Naive thymus-derived CD4-positive, alpha-beta T cell (primary cell): ENCODE measurements around the gene SBK1. TPM values are rescaled to one million over a fixed set of nuclear protein-coding genes. Genes with fewer than 3 reads are reported as not detected.
"Not testable (repeated sequence)": the region's sequence is repeated elsewhere in the genome, so short reads cannot be mapped to it uniquely, and the experiment has no call there.

ENCODE experiments used
- ATAC-seq: fragments of 150-1000 bp; cut with Tn5 transposase; 2 replicates; pipeline ENCODE4 v1.10.0; 2021; ENCODE audit warnings: mild to moderate bottlenecking, moderate library complexity
- CTCF ChIA-PET: fragments of 350-600 bp; sonication (Branson Sonifier 250); formaldehyde crosslinking; loops from one replicate; lab custom pipeline; 2021; ENCODE audit warnings: antibody characterized with exemption; lab: Charles Lee
- POLR2A ChIA-PET: fragments of 350-600 bp; sonication (Branson Sonifier 250); formaldehyde crosslinking; loops from one replicate; lab custom pipeline; 2021; ENCODE audit warnings: antibody characterized with exemption, inconsistent platforms; lab: Charles Lee
- DNase-seq, 9 donors: peaks; one replicate each; pipeline versions ENCODE4 v3.0.0 to v3.0.0-alpha.2; 2020 to 2022; ENCODE audit warnings: mixed read lengths in 1 of 9
- H3K27ac ChIP-seq: one replicate; pipeline ENCODE4 v1.7.0; 2013; ENCODE audit warnings: mild to moderate bottlenecking, low read depth, low read length, moderate library complexity
- H3K27me3 ChIP-seq, 2 donors: one replicate each; pipeline ENCODE4 v1.7.0; 2013; ENCODE audit warnings: low read length in 2 of 2, mild to moderate bottlenecking in 2 of 2, moderate library complexity in 2 of 2; ENCODE audit not compliant: control insufficient read depth in 2 of 2, insufficient read depth in 2 of 2
- H3K36me3 ChIP-seq, 3 experiments: 1 replicate in 2 of 3; 2 replicates in 1 of 3; pipeline ENCODE4 v1.7.0; 2013; ENCODE audit warnings: low read length in 3 of 3, mild to moderate bottlenecking in 3 of 3, moderate library complexity in 1 of 3; ENCODE audit not compliant: insufficient read depth in 3 of 3, control insufficient read depth in 2 of 3
- H3K4me1 ChIP-seq, 2 donors: one replicate each; pipeline ENCODE4 v1.7.0; 2013; ENCODE audit warnings: low read length in 2 of 2, mild to moderate bottlenecking in 2 of 2, moderate library complexity in 1 of 2; ENCODE audit not compliant: control insufficient read depth in 2 of 2, insufficient read depth in 2 of 2
- H3K4me3 ChIP-seq: 2 replicates; pipeline ENCODE4 v1.7.0; 2013; ENCODE audit warnings: mild to moderate bottlenecking, low read length
- H3K9me3 ChIP-seq, 3 experiments: 1 replicate in 2 of 3; 2 replicates in 1 of 3; pipeline ENCODE4 v1.7.0; 2013; ENCODE audit warnings: low read length in 3 of 3; ENCODE audit not compliant: control insufficient read depth in 2 of 3
- H3K27ac Mint-ChIP-seq, 9 donors: one replicate each; pipeline ENCODE4 v1.8.0; 2020 to 2022; ENCODE audit warnings: mixed read lengths in 9 of 9, mild to moderate bottlenecking in 8 of 9, moderate library complexity in 5 of 9, inconsistent platforms in 2 of 9
- H3K27me3 Mint-ChIP-seq, 5 donors: one replicate each; pipeline ENCODE4 v1.8.0; 2021 to 2022; ENCODE audit warnings: mixed read lengths in 5 of 5, mild to moderate bottlenecking in 1 of 5
- H3K36me3 Mint-ChIP-seq, 5 donors: one replicate each; pipeline ENCODE4 v1.8.0; 2020 to 2022; ENCODE audit warnings: mixed read lengths in 5 of 5, mild to moderate bottlenecking in 3 of 5, inconsistent platforms in 1 of 5
- H3K4me1 Mint-ChIP-seq, 7 donors: one replicate each; pipeline ENCODE4 v1.8.0; 2020 to 2022; ENCODE audit warnings: mixed read lengths in 7 of 7, mild to moderate bottlenecking in 3 of 7, inconsistent platforms in 1 of 7
- H3K4me3 Mint-ChIP-seq, 10 donors: one replicate each; pipeline ENCODE4 v1.8.0; 2020 to 2022; ENCODE audit warnings: mild to moderate bottlenecking in 10 of 10, mixed read lengths in 10 of 10, moderate library complexity in 6 of 10, inconsistent platforms in 2 of 10
- H3K9me3 Mint-ChIP-seq, 11 donors: one replicate each; pipeline ENCODE4 v1.8.0; 2020 to 2022; ENCODE audit warnings: mixed read lengths in 11 of 11, mild to moderate bottlenecking in 4 of 11, inconsistent platforms in 1 of 11, moderate library complexity in 1 of 11
- intact Hi-C, 2 donors: fragments of 100-400 bp; cut with micrococcal nuclease; formaldehyde crosslinking; loops; one replicate each; pipeline ENCODE4 v1.15.1; 2023
- polyA plus RNA-seq, 2 donors: library from polyadenylated mRNA; unstranded; fragments of 300-500 nt; fragmentation: Illumina TruSeq; gene quantifications; one replicate each; pipeline ENCODE4 v1.2.3, GENCODE V29; 2021
- total RNA-seq, 6 experiments: library from RNA in 5 of 6; stranded (reverse) in 5 of 6; gene quantifications; 1 replicate in 5 of 6; 2 replicates in 1 of 6; pipeline ENCODE4 v1.2.3 and lab custom pipeline; 2021 to 2026

SBK1 gene
- total and polyA plus RNA-seq, 7 experiments from 2014 or later, result 4.2 to 19.9 (median 16.5) TPM

- H3K4me1 Mint-ChIP-seq, H3K4me3 ChIP-seq, POLR2A ChIA-PET, H3K9me3 ChIP-seq, H3K27me3 ChIP-seq, CTCF ChIA-PET, H3K4me1 ChIP-seq, H3K36me3 Mint-ChIP-seq, H3K4me3 Mint-ChIP-seq, intact Hi-C loops, H3K27ac ChIP-seq, H3K9me3 Mint-ChIP-seq, H3K36me3 ChIP-seq, H3K27ac Mint-ChIP-seq, H3K27me3 Mint-ChIP-seq: not testable (repeated sequence)
- DNase-seq (peak in 7 of 9 donors; percentile 8 to 45 (median 38)), ATAC-seq (peak; percentile 100)
Observed at GRCh38 chr16:28364268-28365173, 72.2 kb downstream of the SBK1 start.

GRCh38 chr16:28367926-28368325 is 75.6 kb downstream of the SBK1 start:
- H3K36me3 Mint-ChIP-seq, H3K27me3 ChIP-seq, intact Hi-C loops, H3K36me3 ChIP-seq, CTCF ChIA-PET, ATAC-seq, H3K9me3 Mint-ChIP-seq, H3K27ac Mint-ChIP-seq, POLR2A ChIA-PET, H3K27me3 Mint-ChIP-seq, H3K4me1 ChIP-seq, H3K4me3 ChIP-seq, H3K27ac ChIP-seq, H3K4me1 Mint-ChIP-seq, H3K9me3 ChIP-seq, H3K4me3 Mint-ChIP-seq: not testable (repeated sequence)
- DNase-seq, result peak in 1 of 9 donors; percentile 5

Other genes with a start within 250 kb of the SBK1 start
- gene GSG1L, start 228.8 kb upstream of the SBK1 start, total RNA-seq, result under 1 TPM in 1 of 5 experiments, not detected in 4; 0.10 TPM
- not detected for gene GSG1L, start 228.8 kb upstream of the SBK1 start, polyA plus RNA-seq
- 100 to 1,000 TPM; 232 to 437 (median 385) TPM for gene XPO6, start 80.6 kb upstream of the SBK1 start, total RNA-seq
- gene XPO6, start 80.6 kb upstream of the SBK1 start, polyA plus RNA-seq, result 100 to 1,000 TPM in 1 of 2 donors, 10 to 100 TPM in 1; 89.5 to 144 TPM
- 1 to 10 TPM; 2.5 to 7.3 (median 5.6) TPM for gene NPIPB6, start 71.0 kb downstream of the SBK1 start, total RNA-seq
- not detected for gene NPIPB6, start 71.0 kb downstream of the SBK1 start, polyA plus RNA-seq
- gene EIF3CL, start 111.3 kb downstream of the SBK1 start, total RNA-seq, result 10 to 100 TPM; 14.4 to 78.4 (median 23.3) TPM
- 10 to 100 TPM; 37.0 to 38.2 TPM for gene EIF3CL, start 111.3 kb downstream of the SBK1 start, polyA plus RNA-seq
- under 1 TPM in 4 of 5 experiments, not detected in 1; 0.22 to 0.54 (median 0.25) TPM for gene NPIPB7, start 179.8 kb downstream of the SBK1 start, total RNA-seq
- not detected for gene NPIPB7, start 179.8 kb downstream of the SBK1 start, polyA plus RNA-seq
- 10 to 100 TPM; 56.5 to 76.3 (median 70.7) TPM for gene CLN3, start 199.5 kb downstream of the SBK1 start, total RNA-seq
- gene CLN3, start 199.5 kb downstream of the SBK1 start, polyA plus RNA-seq, result 10 to 100 TPM; 16.0 to 27.3 TPM
- 10 to 100 TPM in 2 of 5 experiments, 1 to 10 TPM in 3; 3.3 to 28.8 (median 8.2) TPM for gene APOBR, start 202.1 kb downstream of the SBK1 start, total RNA-seq
- under 1 TPM; 0.22 to 0.79 TPM for gene APOBR, start 202.1 kb downstream of the SBK1 start, polyA plus RNA-seq
- under 1 TPM in 1 of 5 experiments, not detected in 4; 0.49 TPM for gene IL27, start 214.3 kb downstream of the SBK1 start, total RNA-seq
- gene IL27, start 214.3 kb downstream of the SBK1 start, polyA plus RNA-seq, result not detected
- gene NUPR1, start 246.4 kb downstream of the SBK1 start, total RNA-seq, result under 1 TPM in 2 of 5 experiments, not detected in 3; 0.05 to 0.11 TPM
- not detected for gene NUPR1, start 246.4 kb downstream of the SBK1 start, polyA plus RNA-seq